ENCODE results near the gene ZNF765. TPM values are rescaled to one million over a fixed set of nuclear protein-coding genes. Genes with fewer than 3 reads are reported as not detected.
"Not testable (repeated sequence)": the region's sequence is repeated elsewhere in the genome, so short reads cannot be mapped to it uniquely, and the experiment has no call there.

The ZNF765 gene
- polyA plus RNA-seq, 3 donors = 1.5 to 5.0 (median 3.4) TPM

- intact Hi-C loops (cut with micrococcal nuclease) = no loop called here
Measured at GRCh38 chr19:53357821-53358581, 36.9 kb upstream of the ZNF765 start.

GRCh38 chr19:53360056-53360455 is 34.9 kb upstream of the ZNF765 start:
- H3K9ac ChIP-seq (ENCODE audit: insufficient read depth, low read length, poor library complexity, severe bottlenecking); H3K27me3 ChIP-seq (ENCODE audit: control insufficient read depth in 2 of 2, insufficient read depth in 2 of 2, low read length in 2 of 2); H3K4me3 ChIP-seq (replicated peaks in 1 of 3; ENCODE audit: low read depth in 2 of 3, low read length in 3 of 3); H3K27ac Mint-ChIP-seq; H3K27ac ChIP-seq (ENCODE audit: low read depth in 1 of 2, low read length in 2 of 2); H3K36me3 ChIP-seq (replicated peaks in 1 of 2; ENCODE audit: control insufficient read depth in 1 of 2, insufficient read depth in 2 of 2, low read length in 2 of 2); H3K79me2 ChIP-seq (ENCODE audit: insufficient read depth, low read length); H3K36me3 Mint-ChIP-seq; DNase-seq; H3K4me1 Mint-ChIP-seq; H3K4me2 ChIP-seq (replicated peaks; ENCODE audit: extremely low read depth, low read length, poor library complexity, severe bottlenecking); H3K4me1 ChIP-seq (ENCODE audit: control insufficient read depth in 1 of 2, insufficient read depth in 2 of 2, low read length in 2 of 2); H3K27me3 Mint-ChIP-seq (ENCODE audit: low read depth in 3 of 3); H4K20me1 ChIP-seq (ENCODE audit: insufficient read depth, low read length); H2AFZ ChIP-seq (ENCODE audit: insufficient read depth, low read depth, low read length, poor library complexity, severe bottlenecking); H3K4me3 Mint-ChIP-seq: not testable (repeated sequence)
- H3K9me3 ChIP-seq (replicated peaks in 1 of 2; ENCODE audit: control insufficient read depth in 1 of 2, insufficient read depth in 1 of 2, low read length in 2 of 2) = peaks cover 39 to 48% of the 10 kb centered on the region in 2 donors
- H3K9me3 Mint-ChIP-seq = peaks cover 30 to 70% (median 56%) of the 10 kb centered on the region in 7 donors
- 100% methylated on average over 5 of the region's 10 CpGs for WGBS (ENCODE audit: insufficient coverage)
- intact Hi-C loops (cut with micrococcal nuclease) = loop anchor here in 1 of 2 donors (10.0 kb wide), 1 partner anchor 165 kb away; the partner anchor contains the start of gene ZNF665

More at GRCh38 chr19:53357821-53358581, 36.9 kb upstream of the ZNF765 start:
- Mint-ChIP-seq H3K9me3 (peaks cover 43 to 85% (median 69%) of the 10 kb centered on the region in 7 donors), H3K27me3 (ENCODE audit: low read depth in 3 of 3) (peaks cover 0 to 2% (median 0%) of the 10 kb centered on the region in 3 donors), H3K4me3 (no peak overlapping the region), H3K36me3 (peaks cover 0 to 2% of the 10 kb centered on the region in 2 donors), H3K27ac (no peak overlapping the region), H3K4me1 (no peaks in the 10 kb centered on the region)
- Histone ChIP-seq H3K4me3 (replicated peaks in 1 of 3; ENCODE audit: low read depth in 2 of 3, low read length in 3 of 3) (peak overlapping the region in 1 of 3 experiments; percentile 11), H4K20me1 (ENCODE audit: insufficient read depth, low read length) (no peaks in the 10 kb centered on the region), H3K9me3 (replicated peaks in 1 of 2; ENCODE audit: control insufficient read depth in 1 of 2, insufficient read depth in 1 of 2, low read length in 2 of 2) (peaks cover 51 to 69% of the 10 kb centered on the region in 2 donors), H3K27me3 (ENCODE audit: control insufficient read depth in 2 of 2, insufficient read depth in 2 of 2, low read length in 2 of 2) (no peaks in the 10 kb centered on the region), H3K4me2 (replicated peaks; ENCODE audit: extremely low read depth, low read length, poor library complexity, severe bottlenecking) (no peak overlapping the region), H3K79me2 (ENCODE audit: insufficient read depth, low read length) (no peaks in the 10 kb centered on the region), H3K4me1 (ENCODE audit: control insufficient read depth in 1 of 2, insufficient read depth in 2 of 2, low read length in 2 of 2) (no peaks in the 10 kb centered on the region), H3K36me3 (replicated peaks in 1 of 2; ENCODE audit: control insufficient read depth in 1 of 2, insufficient read depth in 2 of 2, low read length in 2 of 2) (peaks cover 0 to 17% of the 10 kb centered on the region in 2 donors), H2AFZ (ENCODE audit: insufficient read depth, low read depth, low read length, poor library complexity, severe bottlenecking) (no peak overlapping the region), H3K27ac (ENCODE audit: low read depth in 1 of 2, low read length in 2 of 2) (no peak overlapping the region), H3K9ac (ENCODE audit: insufficient read depth, low read length, poor library complexity, severe bottlenecking) (no peak overlapping the region)
- no peak for TF ChIP-seq CTCF (IDR thresholded peaks at IDR 0.05)
- 54% methylated on average over 25 of the region's 35 CpGs for WGBS (ENCODE audit: insufficient coverage)
- DNase-seq = no peak

Measured in CD14-positive monocyte (primary cell).